AG04449 (cell line): ENCODE data around the gene PRR9.

Experiments used
- CTCF ChIA-PET: fragments of 350-600 bp; formaldehyde crosslinking; extraction: SDS; loops from one replicate; lab custom pipeline; 2021; ENCODE audit warnings: antibody characterized with exemption; lab: Yijun Ruan, JAX
- POLR2A ChIA-PET: fragments of 400-600, 350-600 bp; formaldehyde crosslinking; extraction: SDS; loops from one replicate; lab custom pipeline; 2020; ENCODE audit warnings: antibody characterized with exemption, inconsistent platforms; lab: Yijun Ruan, JAX
- DNase-seq: peaks from one replicate; pipeline ENCODE4 v3.0.0-alpha.2; 2010; ENCODE audit warnings: low read depth, low spot score
- H3K4me3 ChIP-seq: 2 replicates; pipeline ENCODE4 v1.5.1; 2011; ENCODE audit warnings: low read depth, mild to moderate bottlenecking, control low read depth, low read length
- TF ChIP-seq, protein P1 (sequence below): IDR thresholded peaks from one replicate; pipeline ENCODE4 v1.5.1; 2011; ENCODE audit warnings: mild to moderate bottlenecking, moderate library complexity, low read length, control low read depth, inconsistent platforms; ENCODE audit not compliant: insufficient read depth; ENCODE audit errors: missing control alignments

Gene PRR9

DNA sequence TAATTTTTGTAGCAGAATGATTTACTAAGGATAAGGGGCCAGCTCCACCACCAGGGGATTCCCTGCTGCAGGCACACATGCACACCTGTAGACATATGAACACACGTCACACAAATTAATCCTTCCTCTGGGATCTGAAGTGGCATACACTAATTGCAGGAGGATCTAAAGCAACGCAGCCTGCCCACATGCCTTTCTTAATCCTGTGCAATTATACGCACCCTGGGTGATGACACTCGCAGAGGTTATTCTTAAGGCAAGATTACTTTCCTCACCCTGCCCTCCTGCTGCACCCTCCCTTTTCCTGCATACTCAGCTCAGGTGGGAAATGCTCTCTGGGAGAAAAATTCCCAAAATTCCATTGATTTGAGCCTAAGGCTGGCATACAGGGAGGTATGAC lies 34.6 kb downstream of the PRR9 start:
- ChIA-PET CTCF (no interaction called here), POLR2A (no interaction called here)
- TF ChIP-seq, protein P1, sequence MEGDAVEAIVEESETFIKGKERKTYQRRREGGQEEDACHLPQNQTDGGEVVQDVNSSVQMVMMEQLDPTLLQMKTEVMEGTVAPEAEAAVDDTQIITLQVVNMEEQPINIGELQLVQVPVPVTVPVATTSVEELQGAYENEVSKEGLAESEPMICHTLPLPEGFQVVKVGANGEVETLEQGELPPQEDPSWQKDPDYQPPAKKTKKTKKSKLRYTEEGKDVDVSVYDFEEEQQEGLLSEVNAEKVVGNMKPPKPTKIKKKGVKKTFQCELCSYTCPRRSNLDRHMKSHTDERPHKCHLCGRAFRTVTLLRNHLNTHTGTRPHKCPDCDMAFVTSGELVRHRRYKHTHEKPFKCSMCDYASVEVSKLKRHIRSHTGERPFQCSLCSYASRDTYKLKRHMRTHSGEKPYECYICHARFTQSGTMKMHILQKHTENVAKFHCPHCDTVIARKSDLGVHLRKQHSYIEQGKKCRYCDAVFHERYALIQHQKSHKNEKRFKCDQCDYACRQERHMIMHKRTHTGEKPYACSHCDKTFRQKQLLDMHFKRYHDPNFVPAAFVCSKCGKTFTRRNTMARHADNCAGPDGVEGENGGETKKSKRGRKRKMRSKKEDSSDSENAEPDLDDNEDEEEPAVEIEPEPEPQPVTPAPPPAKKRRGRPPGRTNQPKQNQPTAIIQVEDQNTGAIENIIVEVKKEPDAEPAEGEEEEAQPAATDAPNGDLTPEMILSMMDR, result no peak

GRCh38 chr1:153253076-153253475 lies 35.7 kb downstream of the PRR9 start:
- TF ChIP-seq, protein P1, result no peak
- H3K4me3 ChIP-seq, result no peak overlapping the region
- CTCF ChIA-PET, result no interaction called here
- POLR2A ChIA-PET, result no interaction called here
- DNase-seq, result no peak

More for the DNA sequence above, 34.6 kb downstream of the PRR9 start:
- H3K4me3 ChIP-seq, result no peak overlapping the region
- DNase-seq, result no peak

GRCh38 chr1:153253693-153254092 lies 36.3 kb downstream of the PRR9 start:
- TF ChIP-seq, protein P1, result no peak
- no peak overlapping the region for H3K4me3 ChIP-seq
- POLR2A ChIA-PET, result no interaction called here
- no peak for DNase-seq
- CTCF ChIA-PET, result no interaction called here

DNA sequence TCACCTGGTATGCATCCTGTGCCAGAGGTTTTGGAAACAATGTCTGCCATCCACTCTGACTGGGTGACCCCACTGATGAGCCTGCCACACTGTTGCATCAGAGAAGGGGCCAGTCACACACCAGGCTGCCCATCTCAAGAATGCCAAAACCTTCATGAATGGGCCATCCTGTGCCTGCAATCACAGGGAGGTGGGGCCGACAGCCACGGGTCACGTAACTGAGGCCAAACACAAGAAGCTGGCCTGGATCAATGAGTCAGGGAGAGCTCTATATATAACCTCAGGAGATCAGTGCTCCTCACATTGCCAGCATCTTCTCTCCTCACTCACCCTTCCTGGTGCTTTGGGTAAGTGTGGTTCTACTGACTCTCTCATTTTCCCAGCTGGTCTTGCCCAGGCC lies 42.0 kb downstream of the PRR9 start, which contains the start of gene LORICRIN:
Gene LORICRIN (plus strand): TSS at position 301 of the 400 bp plus-strand sequence. CDS start 1,263 bp downstream, outside the sequence.
- DNase-seq, result no peak
- H3K4me3 ChIP-seq, result no peak within 1 kb of the TSS
- ChIA-PET POLR2A (no interaction called here), CTCF (no interaction called here)
- TF ChIP-seq, protein P1, result no peak

GRCh38 chr1:153260585-153261280 lies 43.3 kb downstream of the PRR9 start:
- CTCF ChIA-PET, result no interaction called here
- H3K4me3 ChIP-seq, result no peak overlapping the region; the same call in 1 of the 2 replicates
- TF ChIP-seq, protein P1, result no peak
- POLR2A ChIA-PET, result no interaction called here
- DNase-seq, result no peak

- DNase-seq, result no peak
- TF ChIP-seq, protein P1, result no peak
- CTCF ChIA-PET, result interaction anchor here (1.0 kb wide), 1 partner anchor 33 kb away, joined by 3 read pairs; no protein-coding TSS in a partner anchor
- peak overlapping the region; percentile 40 for H3K4me3 ChIP-seq
- POLR2A ChIA-PET, result no interaction called here
Observed at GRCh38 chr1:153261281-153262069, 44.1 kb downstream of the PRR9 start.
